HL-60/S4 treated with phorbol 12-myristate 13-acetate at 8.2 ng/mL for 4 days and 3 days (cell line): ENCODE measurements around the gene FOXL2NB.

Experiments
- in situ Hi-C: fragments of 300-500 bp; cut with MboI; formaldehyde crosslinking; loops from 2 replicates; pipeline ENCODE4 v1.15.0; 2022; ENCODE audit warnings: low sequenced_read_pairs

The FOXL2NB gene

GRCh38 chr3:138923531-138923994 lies 23.5 kb upstream of the FOXL2NB start:
- in situ Hi-C loops, result loop anchor here (10.0 kb wide), 1 partner anchor 339 kb away; no protein-coding TSS in a partner anchor

GRCh38 chr3:138928727-138929372 lies 18.2 kb upstream of the FOXL2NB start:
- in situ Hi-C loops, result loop anchor here (10.0 to 25.0 kb wide), 3 partner anchors 344 to 467 kb away; no protein-coding TSS in a partner anchor

- in situ Hi-C loops, result loop anchor here (25.0 kb wide), 2 partner anchors 379 to 471 kb away; no protein-coding TSS in a partner anchor
Observed at GRCh38 chr3:138933068-138933668, 13.8 kb upstream of the FOXL2NB start.

- in situ Hi-C loops, result loop anchor here (25.0 kb wide), 2 partner anchors 378 to 472 kb away; no protein-coding TSS in a partner anchor
Observed at GRCh38 chr3:138933981-138934691, 12.9 kb upstream of the FOXL2NB start.

GRCh38 chr3:138935505-138935862 lies 11.5 kb upstream of the FOXL2NB start:
- in situ Hi-C loops, result loop anchor here (25.0 kb wide), 2 partner anchors 377 to 473 kb away; no protein-coding TSS in a partner anchor

- in situ Hi-C loops, result loop anchor here (25.0 kb wide), 2 partner anchors 376 to 474 kb away; no protein-coding TSS in a partner anchor
Observed at GRCh38 chr3:138935863-138936740, 10.9 kb upstream of the FOXL2NB start.

- in situ Hi-C loops, result loop anchor here (25.0 kb wide), 2 partner anchors 375 to 475 kb away; no protein-coding TSS in a partner anchor
Observed at GRCh38 chr3:138936741-138937689, 10.0 kb upstream of the FOXL2NB start.

GRCh38 chr3:138937690-138938055 lies 9.3 kb upstream of the FOXL2NB start:
- in situ Hi-C loops, result loop anchor here (25.0 kb wide), 2 partner anchors 375 to 475 kb away; no protein-coding TSS in a partner anchor

- in situ Hi-C loops, result loop anchor here (25.0 kb wide), 2 partner anchors 374 to 476 kb away; no protein-coding TSS in a partner anchor
Observed at GRCh38 chr3:138938056-138938876, 8.8 kb upstream of the FOXL2NB start.

GRCh38 chr3:138938877-138939560 lies 8.0 kb upstream of the FOXL2NB start:
- in situ Hi-C loops, result loop anchor here (25.0 kb wide), 2 partner anchors 373 to 477 kb away; no protein-coding TSS in a partner anchor

GRCh38 chr3:138939561-138940241 lies 7.3 kb upstream of the FOXL2NB start:
- in situ Hi-C loops, result loop anchor here (25.0 kb wide), 2 partner anchors 373 to 477 kb away; no protein-coding TSS in a partner anchor

GRCh38 chr3:138940446-138940845 lies 6.6 kb upstream of the FOXL2NB start:
- in situ Hi-C loops, result loop anchor here (25.0 kb wide), 2 partner anchors 372 to 478 kb away; no protein-coding TSS in a partner anchor

- in situ Hi-C loops, result loop anchor here (25.0 kb wide), 2 partner anchors 371 to 479 kb away; no protein-coding TSS in a partner anchor
Observed at GRCh38 chr3:138941259-138941885, 5.6 kb upstream of the FOXL2NB start.

- in situ Hi-C loops, result loop anchor here (25.0 kb wide), 2 partner anchors 370 to 480 kb away; no protein-coding TSS in a partner anchor
Observed at GRCh38 chr3:138942271-138942670, 4.7 kb upstream of the FOXL2NB start.

- in situ Hi-C loops, result loop anchor here (25.0 kb wide), 2 partner anchors 369 to 481 kb away; no protein-coding TSS in a partner anchor
Observed at GRCh38 chr3:138942861-138943623, 4.0 kb upstream of the FOXL2NB start.
